Measurements from ENCODE around the gene LBR.

Gene LBR

GRCh38 chr1:225462714-225463574, 35.1 kb upstream of the LBR start:
- DNase-seq, result no peak

- no peak for DNase-seq
Measured at GRCh38 chr1:225462429-225462713, 34.5 kb upstream of the LBR start.

- DNase-seq, result no peak
Measured at GRCh38 chr1:225461533-225462428, 33.9 kb upstream of the LBR start.

- DNase-seq, result no peak
Measured at GRCh38 chr1:225460737-225461532, 33.1 kb upstream of the LBR start.

- no peak for DNase-seq
Measured at GRCh38 chr1:225460021-225460736, 32.3 kb upstream of the LBR start.

- DNase-seq, result no peak
Measured at GRCh38 chr1:225458222-225458631, 30.4 kb upstream of the LBR start.

GRCh38 chr1:225454733-225455132, 26.9 kb upstream of the LBR start:
- no peak for DNase-seq

GRCh38 chr1:225453797-225454648, 26.2 kb upstream of the LBR start:
- no peak for DNase-seq

GRCh38 chr1:225451840-225452515, 24.1 kb upstream of the LBR start:
- no peak for DNase-seq

- DNase-seq, result no peak
Measured at GRCh38 chr1:225451340-225451739, 23.5 kb upstream of the LBR start.

- DNase-seq, result no peak
Measured at GRCh38 chr1:225450491-225451191, 22.8 kb upstream of the LBR start.

- no peak for DNase-seq
Measured at GRCh38 chr1:225449774-225450173, 21.9 kb upstream of the LBR start.

- DNase-seq, result no peak
Measured at GRCh38 chr1:225449261-225449660, 21.4 kb upstream of the LBR start.

- no peak for DNase-seq
Measured at GRCh38 chr1:225448146-225448805, 20.4 kb upstream of the LBR start.

GRCh38 chr1:225447650-225448089, 19.8 kb upstream of the LBR start:
- no peak for DNase-seq

- no peak for DNase-seq
Measured at GRCh38 chr1:225446981-225447615, 19.3 kb upstream of the LBR start.

GRCh38 chr1:225446595-225446960, 18.7 kb upstream of the LBR start:
- no peak for DNase-seq

GRCh38 chr1:225445639-225446594, 18.1 kb upstream of the LBR start:
- DNase-seq, result no peak
